GM21360 (cell line): ENCODE data around the gene RARS2.

ENCODE experiments used
- ATAC-seq: cut with Tn5 transposase; IDR thresholded peaks from one replicate; pipeline ENCODE4 v1.9.1; 2021; ENCODE audit warnings: mild to moderate bottlenecking, moderate library complexity; ENCODE audit not compliant: unreplicated experiment

Gene RARS2

DNA sequence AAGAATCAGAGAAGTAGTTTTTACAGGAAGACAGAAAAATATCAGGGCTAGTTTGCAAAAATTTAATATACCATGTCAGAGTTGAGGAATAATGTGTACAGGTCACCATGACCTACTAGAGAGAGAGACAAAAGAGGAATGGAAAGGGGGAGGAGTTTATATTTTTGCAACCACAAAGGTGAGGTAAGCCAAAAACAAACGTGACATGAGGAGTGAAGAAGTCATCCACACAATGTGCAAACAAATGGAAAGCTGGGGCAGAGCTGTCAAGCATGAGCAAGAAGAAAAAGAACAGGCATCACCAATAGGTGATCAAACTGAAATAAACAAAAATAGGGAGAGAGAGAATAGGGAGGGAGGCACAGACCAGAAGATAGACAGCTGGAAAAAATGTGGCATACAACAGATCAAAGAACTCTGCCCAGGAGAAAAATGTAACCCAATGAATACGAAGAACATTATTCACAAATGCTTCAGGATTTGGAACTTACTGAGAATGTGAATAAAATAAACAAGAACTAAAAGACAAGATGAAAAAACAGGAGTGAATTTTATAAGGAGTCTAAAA lies 15.5 kb downstream of the RARS2 start:
- ATAC-seq: no peak

DNA sequence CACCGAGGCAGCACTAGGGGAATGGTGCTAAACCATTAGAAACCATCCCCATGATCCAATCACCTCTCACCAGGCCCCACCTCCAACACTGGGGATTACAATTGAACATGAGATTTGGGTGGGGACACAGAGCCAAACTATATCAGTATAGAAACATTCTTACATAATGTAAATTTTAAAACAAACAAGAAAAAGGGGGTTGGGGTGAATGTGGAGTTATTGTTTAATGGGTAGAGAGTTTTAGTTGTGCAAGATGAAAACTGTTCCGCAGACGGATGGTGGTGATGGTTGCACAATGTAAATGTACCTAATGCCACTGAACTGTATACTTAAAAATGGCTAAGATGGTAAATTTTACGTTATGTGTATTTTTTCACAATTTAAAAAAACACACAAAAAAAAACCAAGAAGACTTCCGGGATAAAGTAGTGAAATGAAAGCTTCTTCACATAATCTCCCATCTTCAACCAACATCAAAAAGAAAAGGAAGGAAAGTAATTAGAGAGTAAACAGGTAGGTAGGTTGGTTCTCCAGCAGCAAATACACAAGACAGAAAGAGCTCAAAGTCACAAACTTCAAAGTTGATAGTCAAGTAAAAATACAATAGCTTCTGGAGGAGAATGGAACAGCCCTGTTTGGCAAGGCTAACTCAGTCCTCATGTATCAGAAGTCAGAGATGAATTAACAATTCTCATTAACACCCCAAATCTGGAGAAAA lies 16.3 kb downstream of the RARS2 start:
- ATAC-seq: no peak

DNA sequence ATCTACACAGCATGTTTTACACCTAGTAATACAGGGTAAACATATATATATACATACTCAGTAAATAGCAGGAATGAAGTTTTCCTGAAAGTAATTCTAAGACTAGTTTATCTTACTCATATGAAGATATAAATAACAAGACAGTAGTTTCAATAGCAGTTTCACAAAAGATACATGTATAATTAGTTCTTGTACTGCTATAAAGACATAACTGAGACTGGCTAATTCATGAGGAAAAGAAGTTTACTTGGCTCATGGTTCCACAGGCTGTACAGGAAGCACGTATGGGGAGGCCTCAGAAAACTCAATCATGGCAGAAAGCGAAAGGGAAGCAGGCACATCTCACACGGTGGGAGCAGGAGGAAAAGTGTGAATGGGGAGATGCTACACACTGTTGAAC lies 16.9 kb downstream of the RARS2 start:
- no peak for ATAC-seq

DNA sequence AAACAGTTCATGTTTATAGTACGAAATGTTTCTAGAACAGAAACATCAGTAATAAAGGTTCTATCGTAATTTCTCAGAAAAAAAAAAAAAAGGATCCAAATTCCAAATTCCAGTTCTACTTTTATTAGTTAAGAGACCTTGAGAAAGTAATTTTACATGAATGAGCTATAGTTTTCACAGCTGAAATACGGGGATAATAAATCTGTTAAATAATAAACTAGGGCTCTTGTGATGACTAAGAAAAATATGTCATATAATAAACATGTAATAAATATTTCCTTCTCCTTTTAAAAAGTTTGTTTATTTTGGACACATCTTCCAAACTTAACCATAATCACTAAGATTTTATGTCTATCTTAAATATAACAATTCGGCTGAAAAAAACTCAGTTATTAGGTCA lies 17.8 kb downstream of the RARS2 start:
- no peak for ATAC-seq

DNA sequence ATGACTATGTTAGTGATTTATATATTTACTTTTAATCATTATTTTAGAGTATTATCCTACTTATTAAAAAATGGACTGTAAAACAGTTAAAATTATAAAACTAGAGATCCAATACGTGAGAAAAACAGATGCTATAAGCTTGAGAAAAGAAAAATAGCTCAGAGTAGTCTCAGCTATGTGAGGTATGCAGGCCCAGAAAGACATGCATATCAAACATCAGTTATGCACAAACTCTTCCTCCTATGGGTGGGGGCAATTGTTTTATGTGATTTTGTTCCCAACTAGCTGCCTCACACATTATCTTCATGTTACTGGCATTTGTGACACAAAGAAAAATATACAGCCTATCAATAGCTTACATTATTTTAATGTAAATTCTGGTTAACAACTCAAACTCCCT lies 28.8 kb downstream of the RARS2 start:
- ATAC-seq: no peak

DNA sequence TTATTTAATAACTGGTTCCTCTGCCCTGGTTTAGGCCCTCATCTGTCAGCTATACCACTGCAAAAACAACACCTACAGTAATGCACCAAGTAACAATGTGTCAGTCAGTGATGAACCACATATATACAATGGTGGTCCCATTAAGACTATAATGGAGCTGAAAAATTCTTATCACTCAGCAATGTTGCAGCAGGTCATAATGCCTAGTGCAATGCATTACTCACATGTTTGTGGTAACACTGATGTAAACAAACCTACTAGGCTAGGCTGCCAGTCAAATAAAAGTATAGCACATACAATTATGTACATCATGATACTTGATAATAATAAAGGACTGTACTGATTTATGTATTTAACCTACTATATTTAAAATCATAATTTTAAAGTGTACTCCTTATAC lies 31.3 kb downstream of the RARS2 start:
- no peak for ATAC-seq

DNA sequence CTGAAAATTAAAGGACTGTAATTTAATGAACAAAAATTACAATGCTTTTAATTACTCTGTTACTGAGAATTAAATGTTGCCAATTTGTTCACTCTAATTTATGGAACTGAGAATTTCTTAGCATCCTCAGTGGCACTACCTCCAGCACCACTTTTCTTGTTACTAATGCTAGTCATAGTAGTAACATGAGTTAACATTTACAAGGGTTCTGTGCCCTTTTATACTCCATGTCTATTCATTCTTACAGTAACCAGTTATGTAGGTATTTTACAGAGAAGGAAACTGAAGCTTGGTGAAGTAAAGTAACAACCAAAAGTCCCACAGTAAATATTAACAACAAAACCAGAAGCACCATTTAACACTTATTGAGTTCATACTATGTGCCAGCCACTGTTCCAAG lies 34.3 kb downstream of the RARS2 start:
- no peak for ATAC-seq

DNA sequence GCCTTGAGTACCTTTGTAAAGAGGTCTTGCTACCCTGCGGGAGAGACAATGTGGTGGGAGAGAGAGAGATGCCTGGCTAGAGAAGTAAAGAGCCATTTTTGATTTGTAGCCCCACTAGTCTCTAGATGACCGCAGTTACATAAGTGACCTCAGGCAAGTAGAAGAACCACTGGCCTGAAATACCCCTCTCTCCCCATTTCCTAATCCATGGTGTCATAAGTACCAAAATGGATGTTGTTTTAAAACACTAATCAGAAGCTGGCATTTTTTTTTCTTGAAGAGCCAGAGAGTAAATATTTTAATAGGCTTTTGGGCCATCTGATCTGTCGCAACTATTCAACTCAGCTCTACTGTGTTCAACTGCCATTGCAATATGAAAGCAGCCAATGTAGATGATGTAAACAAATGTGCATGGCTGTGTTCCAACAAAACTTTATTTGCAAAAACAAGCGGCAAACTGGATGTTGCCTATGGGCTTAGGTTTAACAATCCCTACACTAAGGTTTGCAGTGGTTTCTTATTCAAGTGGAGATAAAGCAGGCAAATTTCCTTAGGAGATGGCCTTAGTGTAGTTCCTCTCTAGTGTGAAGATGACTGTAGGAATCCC lies 36.5 kb downstream of the RARS2 start:
- no peak for ATAC-seq

DNA sequence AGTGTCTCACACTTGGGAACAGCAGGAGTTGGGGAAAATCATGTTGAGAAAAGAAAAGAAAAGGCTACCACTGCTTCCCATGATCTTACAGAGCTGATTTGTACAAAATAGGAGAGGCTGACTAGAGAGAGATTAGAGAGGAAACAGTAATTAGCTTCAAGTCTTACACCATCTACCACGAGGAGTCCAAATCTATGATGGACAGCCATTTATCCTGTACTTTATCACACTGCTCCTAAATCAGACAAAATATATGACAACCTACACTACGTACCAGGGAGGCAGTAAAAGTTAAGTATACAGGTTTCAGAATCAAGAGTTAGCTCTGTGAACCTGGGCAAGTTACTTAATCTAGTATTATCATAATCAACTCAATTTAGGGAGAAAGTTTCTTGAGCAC lies 38.0 kb downstream of the RARS2 start:
- no peak for ATAC-seq

DNA sequence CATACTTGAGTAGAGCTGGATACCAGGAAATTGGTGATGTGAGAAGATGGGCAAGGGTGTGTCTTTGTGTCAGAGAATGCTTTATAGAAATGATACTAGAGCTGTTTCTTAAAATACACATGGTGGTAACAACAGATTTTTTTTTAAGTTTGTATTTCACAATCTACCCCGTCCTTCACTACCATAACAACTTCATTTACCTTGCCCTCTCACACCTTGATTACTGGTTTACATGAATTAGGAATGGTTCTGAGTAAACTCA lies 45.4 kb downstream of the RARS2 start:
- ATAC-seq: no peak

DNA sequence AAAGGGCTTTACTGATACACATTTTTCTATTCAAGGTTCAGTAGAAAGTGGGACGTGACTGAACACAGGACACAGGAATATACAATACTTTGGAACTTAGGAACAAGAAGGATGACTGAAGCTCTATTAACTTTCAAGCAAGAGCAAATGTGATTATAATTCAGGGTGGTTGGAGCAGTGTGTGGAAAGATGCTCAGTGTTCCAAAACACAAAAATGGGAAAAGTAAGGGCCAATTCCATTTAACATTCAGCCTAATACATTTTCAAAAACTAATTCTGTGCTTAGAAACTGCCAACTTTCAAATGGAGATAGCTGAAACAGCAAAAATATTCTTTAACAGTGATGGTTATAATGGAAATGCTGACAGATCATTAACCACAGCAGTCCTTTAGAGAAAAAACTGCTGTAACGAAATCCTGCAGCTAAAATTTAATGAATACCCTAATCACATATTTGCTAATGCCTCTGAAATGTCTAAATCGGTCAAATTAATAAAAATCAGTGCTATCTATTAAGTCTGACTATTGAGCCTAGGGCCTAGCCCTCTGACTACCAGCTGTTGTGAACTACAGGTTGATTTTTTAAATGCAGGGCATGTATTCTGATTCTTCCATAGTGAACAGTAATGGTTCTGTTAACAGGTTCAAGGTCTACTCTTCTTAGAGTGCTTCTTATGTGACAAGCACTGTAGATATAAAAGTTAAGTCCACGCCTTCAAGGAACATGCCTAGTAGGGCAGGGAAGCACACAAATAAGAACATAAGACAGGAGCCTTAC lies 45.9 kb downstream of the RARS2 start:
- ATAC-seq: no peak

DNA sequence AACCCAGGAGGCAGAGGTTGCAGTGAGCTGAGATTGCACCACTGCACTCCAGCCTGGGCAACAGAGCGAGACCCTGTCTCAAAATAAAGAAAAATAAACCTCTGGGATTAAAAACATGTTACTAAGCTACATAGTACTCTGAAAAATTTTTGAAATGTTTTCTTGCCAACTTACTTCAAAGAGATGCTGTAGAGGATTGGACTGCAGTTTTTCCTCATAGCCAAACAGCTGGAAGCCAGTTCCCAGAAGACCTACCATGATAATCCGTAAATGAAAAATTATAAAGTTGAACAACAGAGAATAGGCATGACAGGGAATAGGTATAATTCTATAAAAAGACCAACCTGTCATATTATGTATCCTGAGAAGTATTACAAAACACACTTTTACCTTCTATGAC lies 48.0 kb downstream of the RARS2 start:
- ATAC-seq: no peak

DNA sequence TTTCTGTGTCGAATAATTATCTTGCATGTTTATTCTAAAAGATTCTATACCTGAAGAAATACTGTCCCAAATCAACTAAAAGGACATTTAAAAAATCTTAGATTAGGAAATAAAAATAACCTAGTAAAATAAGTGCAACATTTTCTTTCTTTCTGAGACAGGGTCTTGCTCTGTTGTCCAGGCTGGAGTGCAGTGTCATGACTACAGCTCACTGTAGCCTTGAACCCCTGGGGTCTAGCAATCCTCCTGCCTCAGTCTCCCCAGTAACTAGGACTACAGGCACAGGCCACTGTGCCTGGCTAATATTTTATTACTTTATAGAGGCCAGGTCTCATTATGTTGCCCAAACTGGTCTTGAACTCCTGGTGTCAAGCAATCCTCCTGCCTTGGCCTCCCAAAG lies 48.7 kb downstream of the RARS2 start:
- no peak for ATAC-seq

DNA sequence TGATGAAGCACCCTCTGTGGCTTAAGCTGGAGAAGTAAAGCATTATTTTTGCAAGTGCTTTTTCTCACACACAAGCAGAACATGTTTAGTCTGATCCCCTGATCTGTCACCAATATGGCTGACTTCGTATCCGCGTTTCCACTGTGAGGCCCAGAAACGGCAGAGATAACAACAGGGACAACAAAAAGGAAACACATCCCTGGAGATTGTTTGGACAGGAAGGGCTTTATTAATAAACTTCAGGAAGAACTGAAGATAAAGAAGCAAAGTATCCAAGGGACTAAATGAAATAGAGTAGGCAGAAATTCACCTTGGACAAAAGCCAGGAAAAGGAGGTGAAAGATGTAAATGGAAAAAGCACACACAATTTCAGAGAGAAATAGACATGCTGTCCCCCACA lies 49.2 kb downstream of the RARS2 start:
- no peak for ATAC-seq

DNA sequence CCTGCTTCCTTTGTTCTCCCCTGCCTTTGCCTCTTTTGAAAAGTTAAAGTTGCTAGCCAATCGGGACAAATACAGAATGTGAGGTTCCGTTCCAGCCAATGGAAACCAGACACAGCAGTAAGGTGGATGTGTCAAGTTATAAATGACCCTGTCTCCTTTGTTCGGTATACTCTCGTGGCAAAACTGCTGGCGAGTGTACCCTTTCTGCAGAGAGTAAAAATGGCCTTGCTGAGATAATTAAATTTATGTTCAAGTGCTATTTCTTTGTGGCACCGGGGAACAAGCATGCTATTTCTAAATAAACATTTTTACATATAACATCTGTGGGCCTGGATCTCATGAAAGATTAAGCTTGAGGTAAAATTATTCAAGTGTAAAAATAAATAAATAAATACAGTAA lies 50.2 kb downstream of the RARS2 start:
- ATAC-seq: no peak

DNA sequence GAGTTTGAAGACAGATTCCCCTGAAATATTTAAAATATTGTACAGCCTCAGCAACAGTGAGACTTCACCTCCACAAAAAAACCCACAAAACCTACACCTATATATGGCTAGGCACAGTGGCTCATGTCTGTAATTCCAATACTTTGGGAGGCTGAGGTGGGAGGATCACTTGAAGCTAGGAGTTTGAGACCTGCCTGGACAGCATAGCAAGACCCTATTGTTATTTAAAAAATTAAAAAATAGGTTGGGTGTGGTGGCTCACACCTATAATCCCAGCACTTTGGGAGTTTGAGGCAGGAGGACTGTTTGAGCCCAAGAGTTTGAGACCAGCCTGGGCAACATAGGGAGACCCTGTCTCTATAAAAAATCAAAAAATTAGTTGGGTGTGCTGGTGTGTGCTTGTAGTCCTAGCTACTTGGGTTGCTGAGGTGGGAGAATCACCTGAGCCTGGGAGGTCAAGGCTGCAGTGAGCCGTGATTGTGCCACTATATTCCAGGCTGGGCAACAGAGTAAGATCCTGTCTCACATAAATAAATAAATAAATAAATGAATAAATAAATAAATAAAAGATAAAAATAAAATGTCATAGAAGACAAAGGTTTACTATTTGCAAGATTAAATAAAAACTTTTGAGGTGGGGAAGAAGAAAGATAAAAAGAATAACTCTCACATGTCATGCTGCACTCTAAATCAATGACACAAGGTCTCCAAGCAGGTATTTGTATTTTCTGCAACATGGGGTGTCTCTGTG lies 51.1 kb downstream of the RARS2 start:
- ATAC-seq: no peak

DNA sequence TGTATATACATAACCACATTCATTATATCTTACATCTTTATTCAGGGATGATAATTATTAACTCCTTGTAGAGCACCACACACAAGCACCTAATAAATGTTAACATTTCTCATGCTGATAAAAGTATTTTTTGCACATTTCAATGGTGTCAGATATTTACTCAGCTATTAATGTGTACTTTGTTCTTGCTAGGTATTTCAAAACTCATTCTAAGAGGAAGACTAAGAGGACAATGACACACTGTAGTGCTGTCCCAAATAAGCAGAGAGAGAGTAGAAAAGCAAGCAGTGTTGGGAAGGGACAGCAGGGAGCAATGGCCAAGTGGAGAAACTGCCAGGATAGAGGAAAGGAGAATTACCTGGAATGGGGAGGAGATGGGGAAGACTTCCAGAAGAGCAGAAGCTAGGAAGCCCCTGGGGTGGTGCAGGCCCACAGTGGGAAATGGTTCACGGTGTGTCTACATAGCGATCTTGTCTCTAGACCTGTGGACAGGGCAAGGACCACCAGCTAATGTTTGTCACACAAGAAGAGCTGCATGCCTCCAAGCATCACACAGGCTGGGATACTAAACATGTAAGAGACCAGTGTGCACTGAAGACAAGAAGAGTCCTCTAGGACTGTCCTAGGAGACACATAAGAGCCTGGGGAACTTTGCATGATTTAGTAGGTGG lies 55.3 kb downstream of the RARS2 start:
- ATAC-seq: no peak

DNA sequence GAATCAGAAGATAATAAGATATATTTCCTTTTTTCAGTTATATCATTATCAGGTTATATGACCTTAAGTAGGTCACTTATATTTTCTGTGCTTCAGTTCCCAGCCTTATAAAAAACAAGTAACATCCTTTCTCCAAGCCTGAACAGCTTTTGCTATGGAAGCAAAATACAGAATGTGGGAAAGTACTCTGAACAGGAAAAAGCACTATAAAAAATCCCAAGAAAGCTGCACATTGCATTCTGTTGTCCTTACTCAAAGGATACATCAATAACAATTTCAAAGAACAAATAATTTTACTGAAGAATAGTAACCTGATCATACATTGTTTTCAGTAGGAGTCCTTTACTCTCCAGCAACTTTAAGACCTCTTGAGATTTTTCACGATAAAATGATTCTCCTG lies 60.6 kb downstream of the RARS2 start:
- no peak for ATAC-seq

DNA sequence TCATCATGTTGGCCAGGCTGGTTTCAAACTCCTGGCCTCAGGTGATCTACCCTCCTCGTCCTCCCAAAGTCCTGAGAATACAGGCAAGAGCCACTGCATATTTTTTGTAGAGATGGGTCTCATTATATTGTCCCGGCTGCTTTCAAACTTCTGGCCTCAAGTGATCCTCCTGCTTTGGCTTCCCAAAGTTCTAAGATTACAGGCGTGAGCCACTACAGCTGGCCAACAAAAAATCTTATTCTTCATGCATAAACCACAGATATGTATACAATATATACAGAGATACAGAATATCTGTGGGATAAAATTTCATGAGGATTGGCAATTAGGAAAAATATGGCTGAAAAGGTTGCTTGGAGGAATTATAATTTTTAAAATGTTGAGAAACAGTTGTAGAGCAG lies 67.1 kb downstream of the RARS2 start:
- ATAC-seq: no peak

DNA sequence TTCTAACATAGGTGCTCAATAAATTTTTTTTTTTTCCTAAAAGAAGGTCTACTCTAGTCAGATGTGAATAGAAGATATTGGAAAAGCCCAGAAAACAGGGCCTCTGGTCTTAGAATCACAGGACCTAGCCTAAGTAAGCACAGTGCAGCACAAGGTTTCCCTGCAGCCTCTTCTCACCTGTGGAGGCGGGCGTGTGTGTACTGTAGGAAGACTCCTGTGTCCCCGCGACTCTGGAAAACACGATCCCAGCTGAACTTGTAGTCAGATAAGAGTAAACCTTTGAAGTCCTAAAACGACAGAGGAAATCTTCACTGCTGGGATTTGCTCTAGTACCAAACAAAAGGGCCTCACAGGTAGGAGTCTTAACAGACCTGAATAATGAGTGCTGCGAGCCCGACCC lies 71.3 kb downstream of the RARS2 start:
- no peak for ATAC-seq

DNA sequence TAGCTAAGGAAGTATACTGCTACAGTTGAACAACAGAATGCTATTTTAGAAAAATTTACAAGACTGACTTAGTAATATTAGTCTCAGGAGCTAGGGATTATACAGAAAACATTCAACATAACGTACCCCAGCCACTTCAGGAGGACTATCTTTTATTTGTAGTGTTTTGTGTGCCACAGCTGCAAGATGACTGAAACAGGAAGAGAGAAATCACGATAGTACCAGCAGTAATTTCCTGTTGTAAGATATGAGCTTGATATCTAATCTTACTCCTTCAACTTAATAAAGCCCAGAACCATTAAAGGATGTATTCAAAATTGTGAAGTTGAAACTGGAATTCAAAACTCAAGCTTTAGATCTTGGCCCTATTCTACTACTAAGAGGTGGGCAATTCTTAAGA lies 75.0 kb downstream of the RARS2 start:
- no peak for ATAC-seq
